Esophagus (tissue), 2 donors: ENCODE measurements around the gene ROCK1. TPM values are rescaled to one million over a fixed set of nuclear protein-coding genes. Genes with fewer than 3 reads are reported as not detected.

ENCODE experiments used
- H3K27ac ChIP-seq, 2 donors: one replicate each; pipeline ENCODE4 v1.5.1; 2013; ENCODE audit warnings: low read depth in 2 of 2, mild to moderate bottlenecking in 2 of 2, inconsistent platforms in 1 of 2, low read length in 1 of 2, moderate library complexity in 1 of 2
- H3K27me3 ChIP-seq, 2 donors: one replicate each; pipeline ENCODE4 v1.6.1; 2013; ENCODE audit warnings: low read length in 2 of 2, control low read depth in 1 of 2, mild to moderate bottlenecking in 1 of 2; ENCODE audit not compliant: insufficient read depth in 2 of 2, control insufficient read depth in 1 of 2
- H3K36me3 ChIP-seq, 2 donors: one replicate each; pipeline ENCODE4 v1.6.1; 2013; ENCODE audit warnings: low read length in 1 of 2; ENCODE audit not compliant: control insufficient read depth in 2 of 2, insufficient read depth in 2 of 2
- H3K4me1 ChIP-seq, 2 donors: one replicate each; pipeline ENCODE4 v1.6.1; 2013; ENCODE audit warnings: low read length in 1 of 2; ENCODE audit not compliant: control insufficient read depth in 2 of 2, insufficient read depth in 2 of 2
- H3K4me3 ChIP-seq, 2 donors: one replicate each; pipeline ENCODE4 v1.5.1; 2013; ENCODE audit warnings: low read length in 2 of 2, mild to moderate bottlenecking in 2 of 2, low read depth in 1 of 2, moderate library complexity in 1 of 2
- H3K9me3 ChIP-seq, 2 donors: one replicate each; pipeline ENCODE4 v1.6.1; 2013; ENCODE audit warnings: mild to moderate bottlenecking in 2 of 2, low read depth in 1 of 2, low read length in 1 of 2, moderate library complexity in 1 of 2; ENCODE audit not compliant: control insufficient read depth in 2 of 2, insufficient read depth in 1 of 2
- WGBS, 2 donors: extraction: QIAGEN DNeasy Blood & Tissue Kit; methylation state at CpG; one replicate each; pipeline ENCODE4 v1.1.7; 2013; 5-methylcytosine and 5-hydroxymethylcytosine counted together
- polyA plus RNA-seq, 2 donors: library from polyadenylated mRNA; stranded (reverse); fragments of 200-250 nt; gene quantifications; one replicate each; pipeline ENCODE4 v1.2.3, GENCODE V29; 2013
- donor health status: healthy with polysubstance abuse.
- donor health status: Bipolar disorder and iron deficiency.

The ROCK1 gene
- polyA plus RNA-seq, 2 donors, result 6.0 to 8.8 TPM

GRCh38 chr18:21084511-21085078 lies 27.0 kb downstream of the ROCK1 start:
- Histone ChIP-seq H3K27me3 (no peaks in the 10 kb centered on the region), H3K4me3 (no peak overlapping the region), H3K9me3 (no peaks in the 10 kb centered on the region), H3K36me3 (no peaks in the 10 kb centered on the region), H3K27ac (no peak overlapping the region), H3K4me1 (no peaks in the 10 kb centered on the region)
- 86 to 87% methylated on average over 3 of the region's 3 CpGs for WGBS, 2 donors

- no peak overlapping the region for H3K4me3 ChIP-seq
- H3K27me3 ChIP-seq, result no peaks in the 10 kb centered on the region
- no peak overlapping the region for H3K27ac ChIP-seq
Measured at GRCh38 chr18:21083017-21083416, 28.6 kb downstream of the ROCK1 start.

GRCh38 chr18:21081426-21081825 lies 30.2 kb downstream of the ROCK1 start:
- no peaks in the 10 kb centered on the region for H3K27me3 ChIP-seq
- peaks cover 0 to 2% of the 10 kb centered on the region in 2 donors for H3K4me1 ChIP-seq
- H3K36me3 ChIP-seq, result no peaks in the 10 kb centered on the region
- H3K9me3 ChIP-seq, result no peaks in the 10 kb centered on the region
- no peak overlapping the region for H3K4me3 ChIP-seq
- H3K27ac ChIP-seq, result no peak overlapping the region
- 91 to 93% methylated on average over 1 of the region's 1 CpG for WGBS, 2 donors

More at GRCh38 chr18:21083017-21083416, 28.6 kb downstream of the ROCK1 start:
- no peaks in the 10 kb centered on the region for H3K9me3 ChIP-seq
- H3K4me1 ChIP-seq, result peaks cover 0 to 2% of the 10 kb centered on the region in 2 donors
- no peaks in the 10 kb centered on the region for H3K36me3 ChIP-seq

GRCh38 chr18:21080576-21080975 lies 31.0 kb downstream of the ROCK1 start:
- H3K36me3 ChIP-seq, result no peaks in the 10 kb centered on the region
- no peaks in the 10 kb centered on the region for H3K9me3 ChIP-seq
- no peak overlapping the region for H3K27ac ChIP-seq
- 100% methylated on average over 1 of the region's 1 CpG for WGBS, 2 donors
- peaks cover 0 to 2% of the 10 kb centered on the region in 2 donors for H3K4me1 ChIP-seq
- no peaks in the 10 kb centered on the region for H3K27me3 ChIP-seq
- H3K4me3 ChIP-seq, result no peak overlapping the region

- Histone ChIP-seq H3K27me3 (no peaks in the 10 kb centered on the region), H3K36me3 (no peaks in the 10 kb centered on the region), H3K4me3 (no peak overlapping the region), H3K9me3 (no peaks in the 10 kb centered on the region), H3K27ac (no peak overlapping the region), H3K4me1 (peaks cover 2% of the 10 kb centered on the region in 2 donors)
- 51 to 59% methylated on average over 3 of the region's 3 CpGs for WGBS, 2 donors
Measured at GRCh38 chr18:21074336-21075323, 37.0 kb downstream of the ROCK1 start.

GRCh38 chr18:21073180-21073579 lies 38.4 kb downstream of the ROCK1 start:
- H3K27me3 ChIP-seq, result no peaks in the 10 kb centered on the region
- peaks cover 0 to 2% of the 10 kb centered on the region in 2 donors for H3K4me1 ChIP-seq
- H3K27ac ChIP-seq, result no peak overlapping the region
- no peaks in the 10 kb centered on the region for H3K36me3 ChIP-seq
- H3K9me3 ChIP-seq, result no peaks in the 10 kb centered on the region
- H3K4me3 ChIP-seq, result no peak overlapping the region

GRCh38 chr18:21071071-21071470 lies 40.5 kb downstream of the ROCK1 start:
- Histone ChIP-seq H3K27ac (no peak overlapping the region), H3K36me3 (no peaks in the 10 kb centered on the region), H3K9me3 (no peaks in the 10 kb centered on the region), H3K4me1 (peaks cover 0 to 2% of the 10 kb centered on the region in 2 donors), H3K27me3 (no peaks in the 10 kb centered on the region), H3K4me3 (no peak overlapping the region)
- WGBS, 2 donors, result 83 to 90% methylated on average over 4 of the region's 4 CpGs

- WGBS, 2 donors, result 91 to 92% methylated on average over 1 of the region's 1 CpG
- H3K36me3 ChIP-seq, result no peaks in the 10 kb centered on the region
- peaks cover 0 to 2% of the 10 kb centered on the region in 2 donors for H3K4me1 ChIP-seq
- H3K9me3 ChIP-seq, result no peaks in the 10 kb centered on the region
- H3K27ac ChIP-seq, result no peak overlapping the region
- no peak overlapping the region for H3K4me3 ChIP-seq
- H3K27me3 ChIP-seq, result no peaks in the 10 kb centered on the region
Measured at GRCh38 chr18:21069468-21069867, 42.1 kb downstream of the ROCK1 start.

- no peak overlapping the region for H3K27ac ChIP-seq
Measured at GRCh38 chr18:21064347-21064746, 47.3 kb downstream of the ROCK1 start.

More at GRCh38 chr18:21064347-21064746, 47.3 kb downstream of the ROCK1 start:
- Histone ChIP-seq H3K4me1 (no peaks in the 10 kb centered on the region), H3K27me3 (no peaks in the 10 kb centered on the region), H3K9me3 (no peaks in the 10 kb centered on the region), H3K4me3 (no peak overlapping the region), H3K36me3 (no peaks in the 10 kb centered on the region)
